ENCODE data around the gene G6PC1.
"Not testable (repeated sequence)": the region's sequence is repeated elsewhere in the genome, so short reads cannot be mapped to it uniquely, and the experiment has no call there.

G6PC1 gene

GRCh38 chr17:42873932-42874695 lies 26.5 kb upstream of the G6PC1 start:
- not testable (repeated sequence) for DNase-seq

GRCh38 chr17:42877037-42877436 lies 23.6 kb upstream of the G6PC1 start:
- DNase-seq: no peak

GRCh38 chr17:42878123-42878880 lies 22.3 kb upstream of the G6PC1 start:
- no peak for DNase-seq

GRCh38 chr17:42878924-42879595 lies 21.5 kb upstream of the G6PC1 start:
- DNase-seq: no peak

- no peak for DNase-seq
Observed at GRCh38 chr17:42879596-42879985, 21.0 kb upstream of the G6PC1 start.

GRCh38 chr17:42880776-42881310 lies 19.8 kb upstream of the G6PC1 start:
- DNase-seq: no peak

GRCh38 chr17:42881706-42882105 lies 18.9 kb upstream of the G6PC1 start:
- DNase-seq: not testable (repeated sequence)

- no peak for DNase-seq
Observed at GRCh38 chr17:42882166-42882565, 18.4 kb upstream of the G6PC1 start.

GRCh38 chr17:42883802-42884558 lies 16.6 kb upstream of the G6PC1 start:
- no peak for DNase-seq

- not testable (repeated sequence) for DNase-seq
Observed at GRCh38 chr17:42885806-42886205, 14.8 kb upstream of the G6PC1 start.

- DNase-seq: peak; percentile 17
Observed at GRCh38 chr17:42886283-42887176, 14.1 kb upstream of the G6PC1 start.

- no peak for DNase-seq
Observed at GRCh38 chr17:42889809-42890208, 10.8 kb upstream of the G6PC1 start.

- no peak for DNase-seq
Observed at GRCh38 chr17:42891539-42892152, 9.0 kb upstream of the G6PC1 start.

GRCh38 chr17:42893359-42893758 lies 7.2 kb upstream of the G6PC1 start:
- peak; percentile 28 for DNase-seq

GRCh38 chr17:42894283-42895184 lies 6.1 kb upstream of the G6PC1 start:
- no peak for DNase-seq

GRCh38 chr17:42895185-42895555 lies 5.4 kb upstream of the G6PC1 start:
- no peak for DNase-seq

- no peak for DNase-seq
Observed at GRCh38 chr17:42898147-42898811, 2.3 kb upstream of the G6PC1 start.

GRCh38 chr17:42899981-42900380 lies 618 bp upstream of the G6PC1 start:
- not testable (repeated sequence) for DNase-seq

- DNase-seq: no peak
Observed at GRCh38 chr17:42901535-42902229, 1.1 kb downstream of the G6PC1 start.
